Measurements from ENCODE around the gene ZNRD2. TPM values are rescaled to one million over a fixed set of nuclear protein-coding genes. Genes with fewer than 3 reads are reported as not detected.

Gene ZNRD2
- total and polyA plus RNA-seq, 2 experiments from 2014 or later = 20.5 to 52.4 TPM

DNA sequence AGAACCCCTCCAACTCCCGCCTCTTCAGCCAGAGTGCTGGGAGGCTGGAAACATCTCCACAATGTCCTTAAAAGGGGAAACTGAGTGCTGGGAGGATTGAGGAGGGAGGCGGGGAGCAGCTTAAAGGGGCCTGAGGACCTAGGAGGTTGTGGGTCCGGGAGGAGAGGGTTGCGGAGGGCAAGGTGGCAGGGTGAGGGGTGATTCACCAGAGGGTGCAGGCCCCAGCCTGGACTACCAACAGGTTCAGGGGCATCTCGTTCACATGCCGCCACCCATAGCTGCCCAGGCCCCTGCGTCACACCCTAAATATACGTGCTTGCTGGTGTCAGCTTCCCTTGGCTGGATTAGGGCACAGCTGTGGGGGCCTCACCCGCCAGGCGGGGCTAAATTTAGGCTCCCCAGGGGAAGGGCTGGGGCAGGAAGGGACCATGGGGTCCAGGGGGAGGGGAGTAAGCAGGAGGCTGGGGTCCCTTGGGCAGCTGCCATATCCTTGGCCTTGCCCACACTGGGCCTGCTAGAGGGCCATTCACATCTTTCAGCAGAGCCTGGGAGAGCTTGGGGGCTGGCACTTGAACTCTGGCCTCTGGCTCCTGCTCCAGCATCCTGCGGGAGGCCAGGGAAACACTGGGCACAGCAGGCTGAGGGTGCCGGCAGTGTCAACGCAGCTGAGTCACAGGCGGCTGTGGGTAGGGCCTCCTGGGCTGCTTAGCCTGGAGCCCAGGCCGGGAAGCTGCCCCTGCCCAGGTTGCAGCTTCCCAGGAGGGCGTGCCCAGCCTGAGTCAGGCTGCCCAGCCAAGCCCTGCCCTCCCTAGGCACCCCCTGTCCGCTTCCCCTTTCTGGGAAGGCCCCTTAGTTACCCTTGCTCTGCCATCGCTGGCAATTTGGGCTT lies 6.8 kb downstream of the ZNRD2 start:
- TF ChIP-seq EZH2 (IDR thresholded peaks at IDR 0.05; ENCODE audit: borderline replicate concordance) (no peak), EZH2phosphoT487 (IDR thresholded peaks at IDR 0.05; ENCODE audit: low read depth, severe bottlenecking, unreplicated experiment) (no peak)
- TF ChIP-seq, protein P1, sequence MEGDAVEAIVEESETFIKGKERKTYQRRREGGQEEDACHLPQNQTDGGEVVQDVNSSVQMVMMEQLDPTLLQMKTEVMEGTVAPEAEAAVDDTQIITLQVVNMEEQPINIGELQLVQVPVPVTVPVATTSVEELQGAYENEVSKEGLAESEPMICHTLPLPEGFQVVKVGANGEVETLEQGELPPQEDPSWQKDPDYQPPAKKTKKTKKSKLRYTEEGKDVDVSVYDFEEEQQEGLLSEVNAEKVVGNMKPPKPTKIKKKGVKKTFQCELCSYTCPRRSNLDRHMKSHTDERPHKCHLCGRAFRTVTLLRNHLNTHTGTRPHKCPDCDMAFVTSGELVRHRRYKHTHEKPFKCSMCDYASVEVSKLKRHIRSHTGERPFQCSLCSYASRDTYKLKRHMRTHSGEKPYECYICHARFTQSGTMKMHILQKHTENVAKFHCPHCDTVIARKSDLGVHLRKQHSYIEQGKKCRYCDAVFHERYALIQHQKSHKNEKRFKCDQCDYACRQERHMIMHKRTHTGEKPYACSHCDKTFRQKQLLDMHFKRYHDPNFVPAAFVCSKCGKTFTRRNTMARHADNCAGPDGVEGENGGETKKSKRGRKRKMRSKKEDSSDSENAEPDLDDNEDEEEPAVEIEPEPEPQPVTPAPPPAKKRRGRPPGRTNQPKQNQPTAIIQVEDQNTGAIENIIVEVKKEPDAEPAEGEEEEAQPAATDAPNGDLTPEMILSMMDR (IDR thresholded peaks at IDR 0.05; ENCODE audit: poor library complexity) = no peak
- H3K4me3 ChIP-seq = no peak overlapping the region
- H3K79me2 ChIP-seq = peaks cover 13% of the 10 kb centered on the region
- H4K20me1 ChIP-seq (ENCODE audit: insufficient read depth, poor library complexity, severe bottlenecking) = peaks cover 16% of the 10 kb centered on the region
- H3K27ac ChIP-seq = no peak overlapping the region
- peak; percentile 67 for DNase-seq (ENCODE audit: low spot score)
- 80% methylated on average over 18 of the region's 18 CpGs for WGBS (ENCODE audit: low lambda C conversion rate, missing lambda C conversion rate)
- H3K27me3 ChIP-seq = no peaks in the 10 kb centered on the region
- no peak overlapping the region for H2AFZ ChIP-seq
- H3K9me3 ChIP-seq (ENCODE audit: low read depth) = no peaks in the 10 kb centered on the region
- no peaks in the 10 kb centered on the region for H3K36me3 ChIP-seq (replicated peaks; ENCODE audit: insufficient read depth, low read depth)
- no peaks in the 10 kb centered on the region for H3K9me2 ChIP-seq (replicated peaks; ENCODE audit: insufficient read depth)
- peaks cover 43% of the 10 kb centered on the region for H3K4me1 ChIP-seq (ENCODE audit: insufficient read depth)
- peak overlapping the region; percentile 98 for H3K4me2 ChIP-seq

DNA sequence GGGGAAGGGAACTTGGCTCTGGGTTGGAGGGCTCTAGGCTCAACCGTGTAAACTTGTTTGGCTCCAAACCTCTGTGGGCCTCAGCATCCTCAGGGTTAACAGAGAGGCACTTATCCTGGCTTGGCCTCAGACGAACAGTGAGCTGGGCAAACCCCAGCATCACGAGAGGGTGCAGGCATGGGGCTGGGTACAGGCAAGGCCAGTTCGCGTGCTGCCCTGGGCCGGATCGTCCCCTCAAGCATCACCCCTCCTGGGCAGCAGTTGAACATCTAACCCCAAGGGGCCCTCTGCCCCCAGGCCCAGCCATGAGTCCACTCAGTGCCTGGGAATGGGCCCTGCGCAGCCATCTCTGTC lies 7.5 kb downstream of the ZNRD2 start:
- H3K9me2 ChIP-seq (replicated peaks; ENCODE audit: insufficient read depth) = no peaks in the 10 kb centered on the region
- H4K20me1 ChIP-seq (ENCODE audit: insufficient read depth, poor library complexity, severe bottlenecking) = peaks cover 16% of the 10 kb centered on the region
- no peaks in the 10 kb centered on the region for H3K9me3 ChIP-seq (ENCODE audit: low read depth)
- H3K4me1 ChIP-seq (ENCODE audit: insufficient read depth) = peaks cover 42% of the 10 kb centered on the region
- TF ChIP-seq EZH2 (IDR thresholded peaks at IDR 0.05; ENCODE audit: borderline replicate concordance) (no peak), EZH2phosphoT487 (IDR thresholded peaks at IDR 0.05; ENCODE audit: low read depth, severe bottlenecking, unreplicated experiment) (no peak)
- TF ChIP-seq, protein P1 (IDR thresholded peaks at IDR 0.05; ENCODE audit: poor library complexity) = no peak
- DNase-seq (ENCODE audit: low spot score) = no peak
- WGBS (ENCODE audit: low lambda C conversion rate, missing lambda C conversion rate) = 77% methylated on average over 8 of the region's 8 CpGs
- H3K36me3 ChIP-seq (replicated peaks; ENCODE audit: insufficient read depth, low read depth) = no peaks in the 10 kb centered on the region
- H2AFZ ChIP-seq = no peak overlapping the region
- H3K4me3 ChIP-seq = no peak overlapping the region
- H3K79me2 ChIP-seq = peaks cover 13% of the 10 kb centered on the region
- peaks cover 3% of the 10 kb centered on the region for H3K27me3 ChIP-seq
- H3K4me2 ChIP-seq = peak overlapping the region; percentile 98
- no peak overlapping the region for H3K27ac ChIP-seq

DNA sequence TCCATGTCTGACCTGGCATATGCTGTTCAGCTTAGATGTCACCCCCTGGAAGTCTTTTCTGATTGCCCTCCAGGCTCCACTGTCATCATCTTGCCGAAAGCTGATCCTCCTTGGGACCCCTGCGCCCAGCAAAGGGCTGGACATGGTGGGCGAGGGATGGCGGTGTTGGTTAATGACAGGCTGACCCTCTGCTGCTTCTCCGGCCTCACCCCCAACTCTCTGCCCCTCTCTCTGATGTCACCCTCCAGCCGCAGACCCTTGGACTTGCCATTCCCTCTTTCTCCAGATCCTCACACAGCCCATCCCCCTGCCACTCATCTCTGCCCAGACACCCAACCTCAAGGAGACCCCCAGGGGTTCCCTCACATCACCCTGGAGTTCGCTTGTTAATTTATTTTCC lies 7.9 kb downstream of the ZNRD2 start:
- Histone ChIP-seq H3K27ac (no peak overlapping the region), H3K4me1 (ENCODE audit: insufficient read depth) (peaks cover 40% of the 10 kb centered on the region), H3K4me2 (no peak overlapping the region), H3K4me3 (no peak overlapping the region), H3K9me3 (ENCODE audit: low read depth) (no peaks in the 10 kb centered on the region), H3K79me2 (peaks cover 9% of the 10 kb centered on the region), H2AFZ (no peak overlapping the region), H3K9me2 (replicated peaks; ENCODE audit: insufficient read depth) (no peaks in the 10 kb centered on the region), H4K20me1 (ENCODE audit: insufficient read depth, poor library complexity, severe bottlenecking) (peaks cover 13% of the 10 kb centered on the region), H3K36me3 (replicated peaks; ENCODE audit: insufficient read depth, low read depth) (no peaks in the 10 kb centered on the region), H3K27me3 (peaks cover 4% of the 10 kb centered on the region)
- no peak for DNase-seq (ENCODE audit: low spot score)
- WGBS (ENCODE audit: low lambda C conversion rate, missing lambda C conversion rate) = 91% methylated on average over 7 of the region's 7 CpGs
- TF ChIP-seq, protein P1 (IDR thresholded peaks at IDR 0.05; ENCODE audit: poor library complexity) = no peak
- no peak for TF ChIP-seq EZH2 (IDR thresholded peaks at IDR 0.05; ENCODE audit: borderline replicate concordance)
- no peak for TF ChIP-seq EZH2phosphoT487 (IDR thresholded peaks at IDR 0.05; ENCODE audit: low read depth, severe bottlenecking, unreplicated experiment)
